HG03060 (cell line): ENCODE results near the gene RAVER1.
"Not testable (repeated sequence)": the region's sequence is repeated elsewhere in the genome, so short reads cannot be mapped to it uniquely, and the experiment has no call there.

ENCODE experiments used
- ATAC-seq: cut with Tn5 transposase; IDR thresholded peaks from one replicate; pipeline ENCODE4 v1.9.1; 2021; ENCODE audit warnings: low read depth, moderate number of reproducible peaks; ENCODE audit not compliant: unreplicated experiment

The RAVER1 gene

GRCh38 chr19:10291554-10292205 is 41.6 kb downstream of the RAVER1 start:
- ATAC-seq, result no peak

DNA sequence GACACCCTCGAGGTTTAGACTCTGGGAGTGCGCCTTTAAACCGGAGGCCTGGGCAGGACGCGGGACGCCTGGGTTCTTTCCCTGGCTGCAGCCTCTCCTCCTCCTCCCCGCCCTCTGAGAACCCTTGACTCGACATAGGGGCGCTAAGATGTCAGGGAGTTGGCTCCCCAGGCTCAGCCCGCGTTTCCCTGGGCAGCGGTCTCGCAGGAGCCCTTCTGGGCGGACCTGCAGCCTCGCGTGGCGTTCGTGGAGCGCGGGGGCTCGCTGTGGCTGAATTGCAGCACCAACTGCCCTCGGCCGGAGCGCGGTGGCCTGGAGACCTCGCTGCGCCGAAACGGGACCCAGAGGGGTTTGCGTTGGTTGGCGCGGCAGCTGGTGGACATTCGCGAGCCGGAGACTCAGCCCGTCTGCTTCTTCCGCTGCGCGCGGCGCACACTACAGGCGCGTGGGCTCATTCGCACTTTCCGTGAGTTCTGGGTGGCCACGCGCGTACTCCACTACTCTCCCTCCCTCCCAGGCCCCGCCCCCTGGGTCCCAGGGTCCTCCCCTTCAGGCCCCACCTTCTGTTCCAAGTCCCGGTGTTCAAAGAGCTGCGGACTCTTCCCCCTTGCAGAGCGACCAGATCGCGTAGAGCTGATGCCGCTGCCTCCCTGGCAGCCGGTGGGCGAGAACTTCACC is 42.3 kb downstream of the RAVER1 start:
- ATAC-seq, result no peak

DNA sequence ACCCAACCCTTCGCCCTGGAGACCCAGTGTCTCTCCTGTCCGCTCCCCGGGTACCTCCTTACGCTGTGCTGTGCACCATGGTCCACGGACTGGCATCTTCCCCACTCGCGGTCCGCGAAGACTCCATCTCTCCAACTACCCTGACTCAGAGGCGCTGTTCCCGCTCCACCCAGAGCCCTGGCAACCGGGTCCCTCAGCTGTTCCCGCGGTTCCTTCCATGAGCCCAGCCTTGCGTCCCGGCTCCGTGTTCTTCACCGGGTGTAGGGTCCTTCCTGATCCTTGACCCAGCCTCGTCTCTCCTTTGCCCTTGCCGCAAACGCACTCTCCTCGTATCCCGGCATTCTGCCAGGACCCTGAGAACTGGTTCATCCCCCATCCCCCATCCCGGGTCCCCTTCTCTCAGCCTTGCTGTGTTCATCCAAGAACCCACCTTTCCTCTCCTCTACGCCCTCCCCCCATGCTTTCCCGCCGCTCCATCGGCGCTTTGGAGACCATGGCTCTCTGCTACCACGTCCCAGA is 42.9 kb downstream of the RAVER1 start:
- ATAC-seq, result no peak

GRCh38 chr19:10289836-10290356 is 43.4 kb downstream of the RAVER1 start, which contains the start of gene ICAM5:
TSS of gene ICAM5 (plus strand) at chr19:10289952. CDS start at chr19:10290044, 92 bp downstream.
- no peak for ATAC-seq

DNA sequence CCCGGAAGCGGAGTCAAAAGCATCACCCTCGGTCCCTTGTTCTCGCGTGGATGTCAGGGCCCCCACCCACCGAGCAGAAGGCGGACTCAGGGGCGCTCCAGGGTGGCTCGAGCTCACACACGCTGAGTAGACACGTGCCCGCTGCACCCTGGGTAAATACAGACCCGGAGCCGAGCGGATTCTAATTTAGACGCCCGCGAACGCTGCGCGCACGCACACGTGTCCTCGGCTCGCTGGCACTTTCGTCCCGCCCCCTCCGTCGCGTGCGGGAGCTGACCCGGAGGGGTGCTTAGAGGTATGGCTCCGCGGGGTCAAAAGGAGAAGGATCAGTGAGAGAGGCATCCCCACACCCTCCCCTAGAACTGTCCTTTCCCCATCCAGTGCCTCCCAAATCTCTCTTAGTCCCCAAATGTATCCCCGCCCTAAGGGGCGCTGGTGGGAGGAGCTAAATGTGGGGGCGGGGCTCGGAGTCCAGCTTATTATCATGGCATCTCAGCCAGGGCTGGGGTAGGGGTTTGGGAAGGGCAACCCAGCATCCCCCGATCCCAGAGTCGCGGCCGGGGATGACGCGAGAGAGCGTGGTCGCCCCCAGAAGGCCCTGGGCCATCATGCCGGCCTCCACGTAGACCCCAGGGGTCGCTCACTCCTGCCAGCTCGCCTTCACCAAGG is 44.0 kb downstream of the RAVER1 start:
- ATAC-seq, result no peak

GRCh38 chr19:10288662-10289166 is 44.6 kb downstream of the RAVER1 start:
- no peak for ATAC-seq

DNA sequence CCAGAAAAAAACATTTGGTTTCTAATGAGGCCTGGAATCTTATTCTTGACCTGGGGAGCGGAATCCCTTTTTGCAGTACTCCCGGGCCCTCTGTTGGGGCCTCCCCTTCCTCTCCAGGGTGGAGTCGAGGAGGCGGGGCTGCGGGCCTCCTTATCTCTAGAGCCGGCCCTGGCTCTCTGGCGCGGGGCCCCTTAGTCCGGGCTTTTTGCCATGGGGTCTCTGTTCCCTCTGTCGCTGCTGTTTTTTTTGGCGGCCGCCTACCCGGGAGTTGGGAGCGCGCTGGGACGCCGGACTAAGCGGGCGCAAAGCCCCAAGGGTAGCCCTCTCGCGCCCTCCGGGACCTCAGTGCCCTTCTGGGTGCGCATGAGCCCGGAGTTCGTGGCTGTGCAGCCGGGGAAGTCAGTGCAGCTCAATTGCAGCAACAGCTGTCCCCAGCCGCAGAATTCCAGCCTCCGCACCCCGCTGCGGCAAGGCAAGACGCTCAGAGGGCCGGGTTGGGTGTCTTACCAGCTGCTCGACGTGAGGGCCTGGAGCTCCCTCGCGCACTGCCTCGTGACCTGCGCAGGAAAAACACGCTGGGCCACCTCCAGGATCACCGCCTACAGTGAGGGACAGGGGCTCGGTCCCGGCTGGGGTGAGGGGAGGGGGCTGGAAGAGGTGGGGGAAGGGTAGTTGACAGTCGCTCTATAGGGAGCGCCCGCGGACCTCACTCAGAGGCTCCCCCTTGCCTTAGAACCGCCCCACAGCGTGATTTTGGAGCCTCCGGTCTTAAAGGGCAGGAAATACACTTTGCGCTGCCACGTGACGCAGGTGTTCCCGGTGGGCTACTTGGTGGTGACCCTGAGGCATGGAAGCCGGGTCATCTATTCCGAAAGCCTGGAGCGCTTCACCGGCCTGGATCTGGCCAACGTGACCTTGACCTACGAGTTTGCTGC is 46.3 kb downstream of the RAVER1 start, which contains the start of gene ICAM4:
TSS of gene ICAM4 (plus strand) at position 153 of the 935 bp plus-strand sequence. CDS start at position 211, 58 bp downstream.
- no peak for ATAC-seq

- no peak for ATAC-seq
Measured at GRCh38 chr19:10285393-10285792, 47.9 kb downstream of the RAVER1 start.

DNA sequence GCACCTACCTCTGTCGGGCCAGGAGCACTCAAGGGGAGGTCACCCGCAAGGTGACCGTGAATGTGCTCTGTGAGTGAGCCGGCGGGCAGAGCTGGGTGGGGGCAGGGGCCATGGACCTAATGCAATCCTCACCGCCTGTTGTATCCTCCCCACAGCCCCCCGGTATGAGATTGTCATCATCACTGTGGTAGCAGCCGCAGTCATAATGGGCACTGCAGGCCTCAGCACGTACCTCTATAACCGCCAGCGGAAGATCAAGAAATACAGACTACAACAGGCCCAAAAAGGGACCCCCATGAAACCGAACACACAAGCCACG is 48.4 kb downstream of the RAVER1 start:
- ATAC-seq, result no peak

DNA sequence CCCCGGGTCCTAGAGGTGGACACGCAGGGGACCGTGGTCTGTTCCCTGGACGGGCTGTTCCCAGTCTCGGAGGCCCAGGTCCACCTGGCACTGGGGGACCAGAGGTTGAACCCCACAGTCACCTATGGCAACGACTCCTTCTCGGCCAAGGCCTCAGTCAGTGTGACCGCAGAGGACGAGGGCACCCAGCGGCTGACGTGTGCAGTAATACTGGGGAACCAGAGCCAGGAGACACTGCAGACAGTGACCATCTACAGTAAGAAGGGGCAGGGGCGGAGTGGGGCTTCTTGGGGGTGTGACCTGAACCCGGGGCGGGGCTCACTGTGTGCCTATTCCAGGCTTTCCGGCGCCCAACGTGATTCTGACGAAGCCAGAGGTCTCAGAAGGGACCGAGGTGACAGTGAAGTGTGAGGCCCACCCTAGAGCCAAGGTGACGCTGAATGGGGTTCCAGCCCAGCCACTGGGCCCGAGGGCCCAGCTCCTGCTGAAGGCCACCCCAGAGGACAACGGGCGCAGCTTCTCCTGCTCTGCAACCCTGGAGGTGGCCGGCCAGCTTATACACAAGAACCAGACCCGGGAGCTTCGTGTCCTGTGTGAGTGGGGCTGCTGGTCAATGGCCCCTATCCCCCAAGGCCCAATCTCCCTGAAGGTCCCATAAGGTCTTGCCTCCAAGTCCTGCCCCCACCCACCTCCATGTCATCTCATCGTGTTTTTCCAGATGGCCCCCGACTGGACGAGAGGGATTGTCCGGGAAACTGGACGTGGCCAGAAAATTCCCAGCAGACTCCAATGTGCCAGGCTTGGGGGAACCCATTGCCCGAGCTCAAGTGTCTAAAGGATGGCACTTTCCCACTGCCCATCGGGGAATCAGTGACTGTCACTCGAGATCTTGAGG is 49.0 kb downstream of the RAVER1 start:
- no peak for ATAC-seq

GRCh38 chr19:10283301-10284064 is 49.8 kb downstream of the RAVER1 start:
- ATAC-seq, result no peak

DNA sequence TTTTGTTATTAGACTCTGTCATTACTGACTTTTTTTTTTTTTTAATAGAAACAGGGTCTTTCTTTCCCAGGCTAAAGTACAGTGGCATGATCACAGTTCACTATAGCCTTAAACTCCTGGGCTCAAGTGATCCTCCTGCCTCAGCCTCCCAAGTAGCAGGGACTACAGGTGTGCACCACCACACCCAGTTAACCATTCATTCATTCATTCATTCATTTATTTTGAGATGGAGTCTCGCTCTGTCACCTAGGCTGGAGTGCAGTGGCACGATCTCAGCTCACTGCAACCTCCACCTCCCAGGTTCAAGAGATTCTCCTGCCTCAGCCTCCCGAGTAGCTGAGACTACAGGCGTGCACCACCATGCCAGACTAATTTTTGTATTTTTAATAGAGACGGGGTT is 51.3 kb downstream of the RAVER1 start:
- not testable (repeated sequence) for ATAC-seq

- no peak for ATAC-seq
Measured at GRCh38 chr19:10279737-10280442, 53.4 kb downstream of the RAVER1 start.

GRCh38 chr19:10278935-10279334 is 54.4 kb downstream of the RAVER1 start:
- ATAC-seq, result no peak

DNA sequence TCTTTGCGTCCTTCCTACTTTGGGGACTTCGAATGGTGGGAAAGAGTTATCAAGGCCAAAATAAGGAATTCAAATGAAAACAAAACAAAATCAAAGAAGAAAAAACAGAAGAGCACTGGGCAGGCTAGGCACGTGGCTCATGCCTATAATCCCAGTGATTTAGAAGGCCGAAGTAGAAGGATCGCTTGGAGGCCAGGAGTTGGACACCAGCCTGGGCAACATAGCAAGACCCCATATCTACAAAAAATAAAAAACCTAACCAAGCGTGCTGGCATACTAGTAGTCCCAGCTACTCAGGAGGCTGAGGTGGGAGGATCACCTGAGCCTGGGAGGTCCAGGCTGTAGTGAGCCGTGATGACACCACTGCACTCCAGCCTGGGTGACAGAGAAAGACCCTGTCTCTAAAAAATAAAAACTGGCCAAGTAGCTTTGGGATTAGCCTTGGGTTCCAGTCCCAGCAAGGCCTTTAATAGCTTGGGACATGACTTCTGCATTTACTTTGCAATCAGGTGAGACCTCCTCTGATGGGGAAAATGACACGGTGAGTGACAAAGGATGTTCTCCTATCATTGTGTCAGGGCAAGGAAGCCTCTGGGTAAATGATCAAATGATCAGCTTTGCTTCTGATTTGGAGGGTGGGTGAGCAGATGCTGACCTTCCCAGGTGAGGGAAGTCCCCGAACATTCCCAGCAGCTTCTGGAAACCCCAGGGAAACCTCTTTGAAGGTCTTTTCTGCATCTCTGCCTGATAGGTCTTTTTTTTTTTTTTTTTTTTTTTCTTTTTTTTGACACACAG is 55.3 kb downstream of the RAVER1 start:
- ATAC-seq, result no peak

GRCh38 chr19:10274589-10274988 is 58.7 kb downstream of the RAVER1 start:
- no peak for ATAC-seq

DNA sequence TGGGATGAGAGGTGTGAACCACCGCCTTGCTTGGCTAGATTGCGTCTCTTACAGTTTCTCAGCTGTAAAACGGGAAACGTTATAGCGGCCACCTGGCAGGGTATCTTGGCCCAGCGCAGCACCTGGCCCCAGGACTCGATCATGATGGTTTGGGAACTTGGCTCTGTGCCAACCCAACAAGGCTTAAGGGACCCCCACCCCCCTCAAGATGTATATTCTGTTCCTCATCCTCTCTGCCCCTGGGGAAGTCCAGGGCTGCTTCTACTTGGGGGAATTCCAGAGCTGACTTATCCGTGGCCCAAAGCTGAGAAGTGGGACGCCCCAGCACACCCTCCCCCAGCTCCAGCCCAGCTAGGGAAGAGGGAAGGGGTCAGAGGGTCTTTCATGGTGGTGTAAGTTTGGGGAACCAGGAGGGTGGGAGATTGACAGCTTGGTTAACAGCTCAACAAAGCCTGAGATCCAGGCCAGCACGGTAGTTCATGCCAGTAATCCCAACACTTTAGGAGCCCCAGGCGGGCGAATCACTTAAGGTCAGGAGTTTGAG is 61.7 kb downstream of the RAVER1 start:
- ATAC-seq, result no peak
